ENCODE data around the gene HTR4.

DNA sequence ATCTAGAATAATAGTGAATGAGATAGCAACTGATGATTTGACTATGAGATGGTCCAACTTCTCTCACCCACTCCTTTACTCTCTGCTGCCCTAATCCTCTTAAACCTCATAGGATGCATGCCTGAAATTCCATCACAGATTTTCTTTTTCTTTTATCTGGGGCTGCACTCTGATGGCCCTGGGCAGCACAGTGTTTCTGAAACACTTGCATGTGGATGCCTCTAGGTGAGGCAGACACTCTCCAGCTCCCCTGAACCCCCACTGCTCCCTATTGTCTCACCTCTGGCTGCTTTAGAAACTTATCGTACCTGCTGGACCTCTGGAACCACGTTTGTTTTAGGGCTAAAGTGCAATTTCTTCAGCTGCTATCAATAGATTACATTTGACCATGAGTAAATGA, 67.5 kb downstream of the HTR4 start:
- TF ChIP-seq, protein P1, sequence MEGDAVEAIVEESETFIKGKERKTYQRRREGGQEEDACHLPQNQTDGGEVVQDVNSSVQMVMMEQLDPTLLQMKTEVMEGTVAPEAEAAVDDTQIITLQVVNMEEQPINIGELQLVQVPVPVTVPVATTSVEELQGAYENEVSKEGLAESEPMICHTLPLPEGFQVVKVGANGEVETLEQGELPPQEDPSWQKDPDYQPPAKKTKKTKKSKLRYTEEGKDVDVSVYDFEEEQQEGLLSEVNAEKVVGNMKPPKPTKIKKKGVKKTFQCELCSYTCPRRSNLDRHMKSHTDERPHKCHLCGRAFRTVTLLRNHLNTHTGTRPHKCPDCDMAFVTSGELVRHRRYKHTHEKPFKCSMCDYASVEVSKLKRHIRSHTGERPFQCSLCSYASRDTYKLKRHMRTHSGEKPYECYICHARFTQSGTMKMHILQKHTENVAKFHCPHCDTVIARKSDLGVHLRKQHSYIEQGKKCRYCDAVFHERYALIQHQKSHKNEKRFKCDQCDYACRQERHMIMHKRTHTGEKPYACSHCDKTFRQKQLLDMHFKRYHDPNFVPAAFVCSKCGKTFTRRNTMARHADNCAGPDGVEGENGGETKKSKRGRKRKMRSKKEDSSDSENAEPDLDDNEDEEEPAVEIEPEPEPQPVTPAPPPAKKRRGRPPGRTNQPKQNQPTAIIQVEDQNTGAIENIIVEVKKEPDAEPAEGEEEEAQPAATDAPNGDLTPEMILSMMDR (IDR thresholded peaks at IDR 0.05) = no peak
- no peak for TF ChIP-seq POLR2AphosphoS5 (IDR thresholded peaks at IDR 0.05)

Data from sigmoid colon (tissue), 4 donors.